ENCODE measurements around the gene CCSAP. TPM values are rescaled to one million over a fixed set of nuclear protein-coding genes. Genes with fewer than 3 reads are reported as not detected.

The CCSAP gene
- total and polyA plus RNA-seq, 2 experiments from 2014 or later = 2.7 to 12.0 TPM

- no peak for TF ChIP-seq EZH2 (IDR thresholded peaks at IDR 0.05; ENCODE audit: borderline replicate concordance)
- TF ChIP-seq EZH2phosphoT487 (IDR thresholded peaks at IDR 0.05; ENCODE audit: low read depth, severe bottlenecking, unreplicated experiment) = no peak
- no peak for TF ChIP-seq CTCF (IDR thresholded peaks at IDR 0.05; ENCODE audit: poor library complexity)
- H3K4me3 ChIP-seq = no peak overlapping the region
- no peaks in the 10 kb centered on the region for H3K9me3 ChIP-seq (ENCODE audit: low read depth)
- no peak overlapping the region for H2AFZ ChIP-seq
- no peak for DNase-seq (ENCODE audit: low spot score)
- no peaks in the 10 kb centered on the region for H3K27me3 ChIP-seq
- no peak overlapping the region for H3K4me2 ChIP-seq
- 80% methylated on average over 10 of the region's 10 CpGs for WGBS (ENCODE audit: low lambda C conversion rate, missing lambda C conversion rate)
- H3K36me3 ChIP-seq (replicated peaks; ENCODE audit: insufficient read depth, low read depth) = no peaks in the 10 kb centered on the region
- H3K79me2 ChIP-seq = no peaks in the 10 kb centered on the region
- no peaks in the 10 kb centered on the region for H4K20me1 ChIP-seq (ENCODE audit: insufficient read depth, poor library complexity, severe bottlenecking)
- H3K4me1 ChIP-seq (ENCODE audit: insufficient read depth) = no peaks in the 10 kb centered on the region
- H3K27ac ChIP-seq = no peak overlapping the region
- H3K9me2 ChIP-seq (replicated peaks; ENCODE audit: insufficient read depth) = no peaks in the 10 kb centered on the region
These were observed 16.9 kb downstream of the CCSAP start for GRCh38 chr1:229325853-229326487.

- Histone ChIP-seq H3K27ac (no peak overlapping the region), H2AFZ (no peak overlapping the region)
- TF ChIP-seq EZH2 (IDR thresholded peaks at IDR 0.05; ENCODE audit: borderline replicate concordance) = no peak
- no peak for TF ChIP-seq CTCF (IDR thresholded peaks at IDR 0.05; ENCODE audit: poor library complexity)
- no peak for TF ChIP-seq EZH2phosphoT487 (IDR thresholded peaks at IDR 0.05; ENCODE audit: low read depth, severe bottlenecking, unreplicated experiment)
These were observed 17.4 kb downstream of the CCSAP start for GRCh38 chr1:229325401-229325800.

GRCh38 chr1:229323885-229324553 lies 18.8 kb downstream of the CCSAP start:
- DNase-seq (ENCODE audit: low spot score) = no peak
- no peaks in the 10 kb centered on the region for H3K4me1 ChIP-seq (ENCODE audit: insufficient read depth)
- H3K79me2 ChIP-seq = no peaks in the 10 kb centered on the region
- no peaks in the 10 kb centered on the region for H3K36me3 ChIP-seq (replicated peaks; ENCODE audit: insufficient read depth, low read depth)
- H4K20me1 ChIP-seq (ENCODE audit: insufficient read depth, poor library complexity, severe bottlenecking) = no peaks in the 10 kb centered on the region
- H3K4me3 ChIP-seq = no peak overlapping the region
- peak overlapping the region; percentile 12 for H3K27ac ChIP-seq
- H3K4me2 ChIP-seq = no peak overlapping the region
- H2AFZ ChIP-seq = no peak overlapping the region
- TF ChIP-seq CTCF (IDR thresholded peaks at IDR 0.05; ENCODE audit: poor library complexity) (no peak), EZH2phosphoT487 (IDR thresholded peaks at IDR 0.05; ENCODE audit: low read depth, severe bottlenecking, unreplicated experiment) (no peak), EZH2 (IDR thresholded peaks at IDR 0.05; ENCODE audit: borderline replicate concordance) (no peak)
- no peaks in the 10 kb centered on the region for H3K27me3 ChIP-seq
- no peaks in the 10 kb centered on the region for H3K9me3 ChIP-seq (ENCODE audit: low read depth)
- WGBS (ENCODE audit: low lambda C conversion rate, missing lambda C conversion rate) = 75% methylated on average over 2 of the region's 2 CpGs
- H3K9me2 ChIP-seq (replicated peaks; ENCODE audit: insufficient read depth) = no peaks in the 10 kb centered on the region

More at GRCh38 chr1:229325401-229325800, 17.4 kb downstream of the CCSAP start:
- Histone ChIP-seq H3K9me2 (replicated peaks; ENCODE audit: insufficient read depth) (no peaks in the 10 kb centered on the region), H3K4me3 (no peak overlapping the region), H3K79me2 (no peaks in the 10 kb centered on the region), H3K4me1 (ENCODE audit: insufficient read depth) (no peaks in the 10 kb centered on the region), H3K27me3 (no peaks in the 10 kb centered on the region), H4K20me1 (ENCODE audit: insufficient read depth, poor library complexity, severe bottlenecking) (no peaks in the 10 kb centered on the region), H3K4me2 (no peak overlapping the region), H3K9me3 (ENCODE audit: low read depth) (no peaks in the 10 kb centered on the region), H3K36me3 (replicated peaks; ENCODE audit: insufficient read depth, low read depth) (no peaks in the 10 kb centered on the region)
- 88% methylated on average over 2 of the region's 2 CpGs for WGBS (ENCODE audit: low lambda C conversion rate, missing lambda C conversion rate)
- no peak for DNase-seq (ENCODE audit: low spot score)
